NCI-H446 (cell line): ENCODE measurements around the gene BPIFB1.

Experiments used
- DNase-seq, 2 experiments: peaks; one replicate each; lab custom pipeline; 2025; lab: John Stamatoyannopoulos, UW

BPIFB1 gene

GRCh38 chr20:33273117-33273851 is 9.7 kb upstream of the BPIFB1 start:
- DNase-seq = no peak

GRCh38 chr20:33275215-33275614 is 7.8 kb upstream of the BPIFB1 start:
- DNase-seq = no peak

- no peak for DNase-seq
These were observed 7.1 kb upstream of the BPIFB1 start for GRCh38 chr20:33275871-33276270.

- no peak for DNase-seq
These were observed 6.5 kb upstream of the BPIFB1 start for GRCh38 chr20:33276303-33277113.

- no peak for DNase-seq
These were observed 5.3 kb upstream of the BPIFB1 start for GRCh38 chr20:33277471-33278441.

- DNase-seq = no peak
These were observed 4.3 kb upstream of the BPIFB1 start for GRCh38 chr20:33278700-33279099.

- DNase-seq = peak in 1 of 2 experiments; percentile 49
These were observed 3.6 kb upstream of the BPIFB1 start for GRCh38 chr20:33279261-33279910.

GRCh38 chr20:33280000-33280680 is 2.9 kb upstream of the BPIFB1 start:
- no peak for DNase-seq

GRCh38 chr20:33280775-33281174 is 2.2 kb upstream of the BPIFB1 start:
- DNase-seq = no peak

GRCh38 chr20:33281550-33282146 is 1.4 kb upstream of the BPIFB1 start:
- no peak for DNase-seq

- no peak for DNase-seq
These were observed 649 bp upstream of the BPIFB1 start for GRCh38 chr20:33282196-33282934.

GRCh38 chr20:33284284-33284683 is 1.3 kb downstream of the BPIFB1 start:
- DNase-seq = peak in 1 of 2 experiments; percentile 64

GRCh38 chr20:33284937-33285336 is 1.9 kb downstream of the BPIFB1 start:
- no peak for DNase-seq

- DNase-seq = no peak
These were observed 3.0 kb downstream of the BPIFB1 start for GRCh38 chr20:33285861-33286495.

GRCh38 chr20:33287884-33288283 is 4.9 kb downstream of the BPIFB1 start:
- peak in 1 of 2 experiments; percentile 51 for DNase-seq

- no peak for DNase-seq
These were observed 7.8 kb downstream of the BPIFB1 start for GRCh38 chr20:33290852-33291251.

GRCh38 chr20:33291416-33291815 is 8.4 kb downstream of the BPIFB1 start:
- DNase-seq = no peak

- peak; percentile 15 to 66 for DNase-seq
These were observed 8.9 kb downstream of the BPIFB1 start for GRCh38 chr20:33291830-33292355.

- DNase-seq = no peak
These were observed 13.2 kb downstream of the BPIFB1 start for GRCh38 chr20:33296206-33296605.
